GM23338 (cell line): ENCODE measurements around the gene PPDPF. TPM values are rescaled to one million over a fixed set of nuclear protein-coding genes. Genes with fewer than 3 reads are reported as not detected.

Experiments
- ATAC-seq: fragments of 200-7000 bp; cut with Tn5 transposase; 3 replicates; pipeline ENCODE4 v1.9.1; 2020
- DNase-seq: peaks from one replicate; pipeline ENCODE4 v3.0.0-alpha.2; 2015; ENCODE audit warnings: low spot score
- H2AFZ ChIP-seq: fragments of 200-600 bp; sonication (generic); 2 replicates; pipeline ENCODE4 v1.8.0; 2016; ENCODE audit warnings: antibody characterized with exemption, mild to moderate bottlenecking, moderate library complexity
- H3F3A ChIP-seq: fragments of 200-600 bp; sonication (generic); replicated peaks from 2 replicates; pipeline ENCODE4 v1.8.0; 2017; ENCODE audit warnings: antibody characterized with exemption, mixed run types, low read depth
- H3K27ac ChIP-seq: fragments of 200-600 bp; sonication (generic); 2 replicates; pipeline ENCODE4 v1.6.1; 2016; ENCODE audit warnings: low read depth
- H3K27me3 ChIP-seq: fragments of 200-600 bp; sonication (generic); 2 replicates; pipeline ENCODE4 v1.8.0; 2016; ENCODE audit warnings: mild to moderate bottlenecking, mixed run types, moderate library complexity; ENCODE audit not compliant: insufficient read depth
- H3K36me3 ChIP-seq: fragments of 200-600 bp; sonication (generic); 2 replicates; pipeline ENCODE4 v1.8.0; 2016; ENCODE audit warnings: mild to moderate bottlenecking; ENCODE audit not compliant: insufficient read depth
- H3K4me1 ChIP-seq: fragments of 200-600 bp; sonication (generic); 2 replicates; pipeline ENCODE4 v1.8.0; 2016; ENCODE audit warnings: mild to moderate bottlenecking, moderate library complexity; ENCODE audit not compliant: insufficient read depth
- H3K4me2 ChIP-seq: fragments of 200-600 bp; sonication (generic); 2 replicates; pipeline ENCODE4 v1.7.1; 2017; ENCODE audit warnings: mixed run types
- H3K4me3 ChIP-seq: fragments of 200-600 bp; sonication (generic); 2 replicates; pipeline ENCODE4 v1.6.1; 2016; ENCODE audit warnings: mixed run types
- H3K79me2 ChIP-seq: fragments of 200-600 bp; sonication (generic); replicated peaks from 2 replicates; pipeline ENCODE4 v1.8.0; 2017; ENCODE audit warnings: mild to moderate bottlenecking; ENCODE audit not compliant: insufficient read depth
- H3K9me2 ChIP-seq: fragments of 200-600 bp; sonication (generic); 2 replicates; pipeline ENCODE4 v1.8.0; 2017; ENCODE audit not compliant: insufficient read depth
- H4K20me1 ChIP-seq: fragments of 200-600 bp; sonication (generic); replicated peaks from 2 replicates; pipeline ENCODE4 v1.8.0; 2017; ENCODE audit warnings: mild to moderate bottlenecking; ENCODE audit not compliant: insufficient read depth
- H3K27ac Mint-ChIP-seq: 2 replicates; pipeline ENCODE4 v1.8.0; 2020; ENCODE audit warnings: inconsistent platforms, mild to moderate bottlenecking, moderate library complexity, mixed read lengths
- H3K27me3 Mint-ChIP-seq: 3 replicates; pipeline ENCODE4 v1.8.0; 2022; ENCODE audit warnings: low read depth, mild to moderate bottlenecking, moderate library complexity, mixed read lengths, inconsistent platforms; ENCODE audit not compliant: insufficient read depth, poor library complexity
- H3K36me3 Mint-ChIP-seq: 3 replicates; pipeline ENCODE4 v1.8.0; 2021; ENCODE audit warnings: low read depth, mild to moderate bottlenecking, inconsistent platforms, moderate library complexity, mixed read lengths
- H3K4me1 Mint-ChIP-seq: 3 replicates; pipeline ENCODE4 v1.8.0; 2020; ENCODE audit warnings: mild to moderate bottlenecking, inconsistent platforms, mixed read lengths
- H3K4me3 Mint-ChIP-seq: 3 replicates; pipeline ENCODE4 v1.8.0; 2021; ENCODE audit warnings: moderate library complexity, mild to moderate bottlenecking, inconsistent platforms, mixed read lengths
- H3K9me3 Mint-ChIP-seq: 3 replicates; pipeline ENCODE4 v1.8.0; 2020; ENCODE audit warnings: moderate library complexity, mild to moderate bottlenecking, inconsistent platforms, mixed read lengths
- CREB1 ChIP-seq: fragments of 250-450 bp; sonication (Bioruptor Pico); IDR thresholded peaks from 2 replicates; pipeline ENCODE4 v1.5.0; 2020; ENCODE audit warnings: low read depth, mild to moderate bottlenecking, moderate library complexity
- CTCF ChIP-seq, 2 experiments: fragments of 200-600 bp in 1 of 2; sonication (generic) in 1 of 2; conservative IDR thresholded peaks; 2 replicates each; pipeline versions ENCODE4 v1.5.1 to v1.6.1; 2016 to 2017; ENCODE audit warnings: antibody characterized with exemption in 2 of 2, low read depth in 2 of 2, mild to moderate bottlenecking in 2 of 2, moderate library complexity in 1 of 2
- ETS1 ChIP-seq: IDR thresholded peaks from 2 replicates; pipeline ENCODE4 v1.6.1; 2016; ENCODE audit warnings: antibody characterized with exemption
- EZH2 ChIP-seq: fragments of 200-600 bp; sonication (generic); IDR thresholded peaks from one replicate; pipeline ENCODE4 v1.8.0; 2017; ENCODE audit warnings: antibody characterized with exemption, mild to moderate bottlenecking, low read depth; ENCODE audit not compliant: unreplicated experiment
- EZH2phosphoT487 ChIP-seq: fragments of 200-600 bp; sonication (generic); IDR thresholded peaks from one replicate; pipeline ENCODE4 v1.8.1; 2018; ENCODE audit warnings: antibody characterized with exemption; ENCODE audit not compliant: unreplicated experiment
- JUNB ChIP-seq: IDR thresholded peaks from one replicate; pipeline ENCODE4 v1.6.1; 2016; ENCODE audit warnings: antibody characterized with exemption; ENCODE audit not compliant: unreplicated experiment
- NANOG ChIP-seq: IDR thresholded peaks from 2 replicates; pipeline ENCODE4 v1.6.1; 2016; ENCODE audit warnings: antibody characterized with exemption, borderline replicate concordance
- POLR2AphosphoS5 ChIP-seq: IDR thresholded peaks from 2 replicates; pipeline ENCODE4 v1.6.1; 2016; ENCODE audit warnings: antibody characterized with exemption, low read depth
- REST ChIP-seq: IDR thresholded peaks from one replicate; pipeline ENCODE4 v1.6.1; 2018; ENCODE audit warnings: antibody characterized with exemption; ENCODE audit not compliant: unreplicated experiment
- STAT1 ChIP-seq: IDR thresholded peaks from one replicate; pipeline ENCODE4 v1.6.1; 2016; ENCODE audit warnings: antibody characterized with exemption; ENCODE audit not compliant: unreplicated experiment
- ZNF114 ChIP-seq: fragments of 250-450 bp; sonication (Bioruptor Pico); IDR thresholded peaks from 2 replicates; pipeline ENCODE4 v1.5.0; 2020; ENCODE audit warnings: mild to moderate bottlenecking, moderate library complexity
- ZNF331 ChIP-seq: fragments of 250-450 bp; sonication (Bioruptor Pico); IDR thresholded peaks from 2 replicates; pipeline ENCODE4 v1.5.0; 2020; ENCODE audit warnings: low read depth, mild to moderate bottlenecking, moderate library complexity
- ZNF462 ChIP-seq: fragments of 250-450 bp; sonication (Bioruptor Pico); IDR thresholded peaks from 2 replicates; pipeline ENCODE4 v1.5.0; 2020; ENCODE audit warnings: mild to moderate bottlenecking, moderate library complexity
- polyA plus RNA-seq: library from polyadenylated mRNA; unstranded; fragments of >200 nt; fragmentation: Nextera tagmentation; extraction: Ambion mirVana; gene quantifications from 2 replicates; pipeline ENCODE4 v1.2.1, GENCODE V29; 2016
- total RNA-seq: library from RNA; depleted of rRNA; stranded (reverse); fragments of >200 nt; shearing (Covaris generic); gene quantifications from 2 replicates; pipeline ENCODE4 v1.2.3, GENCODE V29; 2014

PPDPF gene
- total and polyA plus RNA-seq, 2 experiments from 2014 or later: 83.9 to 141 TPM

- Histone ChIP-seq H3F3A (0 out of 2 replicates have a peak, but pooled peaks cover 7% of the 10 kb centered on the region), H3K4me3 (no peak overlapping the region), H3K36me3 (no peaks in the 10 kb centered on the region), H3K4me1 (no peaks in the 10 kb centered on the region; the same call in 1 of the 2 replicates), H3K4me2 (no peak overlapping the region), H3K9me2 (no peaks in the 10 kb centered on the region), H3K79me2 (no peaks in the 10 kb centered on the region), H3K27me3 (no peaks in the 10 kb centered on the region), H3K27ac (no peak overlapping the region), H2AFZ (no peak overlapping the region), H4K20me1 (no peaks in the 10 kb centered on the region)
- Mint-ChIP-seq H3K4me1 (no peaks in the 10 kb centered on the region), H3K9me3 (no peaks in the 10 kb centered on the region), H3K4me3 (no peak overlapping the region), H3K27ac (no peak overlapping the region), H3K27me3 (no peaks in the 10 kb centered on the region), H3K36me3 (no peaks in the 10 kb centered on the region)
- ATAC-seq (no peak), DNase-seq (no peak)
- TF ChIP-seq ZNF331 (CRISPR knock-in tag) (no peak), EZH2 (no peak), REST (no peak), NANOG (no peak), POLR2AphosphoS5 (no peak), ETS1 (no peak), JUNB (no peak), ZNF462 (CRISPR knock-in tag) (no peak), CREB1 (CRISPR knock-in tag) (no peak), EZH2phosphoT487 (no peak), CTCF (conservative IDR thresholded peaks at IDR 0.05; ENCODE audit: low read depth in 2 of 2) (no peak), STAT1 (no peak), ZNF114 (CRISPR knock-in tag) (no peak)
Observed at GRCh38 chr20:63570281-63571086, 49.9 kb downstream of the PPDPF start.
